LHCN-M2 (cell line): ENCODE data around the gene ACHE. TPM values are rescaled to one million over a fixed set of nuclear protein-coding genes. Genes with fewer than 3 reads are reported as not detected.
A peak's percentile ranks its signal among the peaks of the same experiment; 100 is the strongest.
"Not testable (repeated sequence)": the region's sequence is repeated elsewhere in the genome, so short reads cannot be mapped to it uniquely, and the experiment has no call there.

Source experiments
- DNase-seq: peaks from one replicate; pipeline ENCODE4 v3.0.0-alpha.2; 2012; ENCODE audit warnings: low read depth
- total RNA-seq: library from RNA; depleted of rRNA; stranded (reverse); fragments of >200 nt; gene quantifications from 2 replicates; pipeline ENCODE4 v1.2.3, GENCODE V29; 2014; rRNA removed

Gene ACHE
- total RNA-seq, 1 experiment from 2014 or later: 0.46 TPM

DNA sequence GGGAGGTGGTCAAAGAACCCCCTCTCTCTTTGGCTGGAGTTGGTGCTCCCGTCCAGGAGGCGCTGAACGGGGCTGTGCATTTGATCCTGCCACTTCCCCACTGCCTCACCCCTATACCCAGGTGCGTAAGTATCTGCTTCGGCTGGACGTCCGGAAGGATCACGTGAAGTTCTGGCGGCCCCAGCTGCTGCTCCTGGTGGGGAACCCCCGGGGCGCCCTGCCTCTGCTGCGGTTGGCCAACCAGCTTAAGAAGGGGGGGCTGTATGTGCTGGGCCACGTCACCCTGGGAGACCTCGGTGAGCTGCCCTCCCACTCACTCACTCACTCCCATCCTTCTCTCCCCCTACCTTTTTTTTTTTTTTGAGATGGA lies 34.1 kb downstream of the ACHE start:
- DNase-seq: no peak

DNA sequence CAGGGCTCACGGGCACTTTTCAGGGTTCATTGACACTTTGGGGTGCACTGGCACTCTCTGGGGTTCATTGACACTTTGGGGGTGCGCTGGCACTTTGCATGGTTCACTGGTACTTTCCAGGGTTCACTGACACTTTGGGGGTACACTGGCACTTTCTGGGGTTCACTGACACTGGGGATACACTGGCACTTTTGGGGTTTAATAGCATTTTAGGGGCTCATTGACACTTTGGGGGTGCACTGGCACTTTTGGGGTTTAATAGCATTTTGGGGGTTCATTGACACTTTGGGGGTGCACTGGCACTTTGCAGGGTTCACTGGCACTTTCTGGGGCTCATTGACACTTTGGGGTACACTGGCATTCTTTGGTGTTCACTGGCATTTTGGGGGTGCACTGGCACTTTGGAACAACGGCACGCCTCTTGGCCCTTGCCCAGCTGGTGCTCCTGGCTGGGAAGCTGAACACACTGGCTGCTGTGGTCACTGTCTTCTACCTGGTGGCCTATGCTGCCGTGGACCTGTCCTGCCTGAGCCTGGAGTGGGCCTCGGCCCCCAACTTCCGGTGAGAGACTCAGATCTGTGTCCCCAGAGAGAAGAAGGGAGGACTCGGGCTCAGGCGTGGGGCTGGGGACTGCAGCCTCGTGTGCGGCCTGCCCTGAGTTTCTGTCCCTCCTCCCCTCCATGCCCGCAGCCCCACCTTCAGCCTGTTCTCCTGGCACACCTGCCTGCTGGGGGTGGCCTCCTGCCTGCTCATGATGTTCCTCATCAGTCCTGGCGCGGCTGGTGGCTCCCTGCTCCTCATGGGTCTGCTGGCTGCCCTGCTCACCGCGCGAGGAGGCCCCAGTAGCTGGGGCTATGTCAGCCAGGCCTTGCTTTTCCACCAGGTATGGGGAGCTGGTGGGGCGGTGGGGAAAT lies 34.7 kb downstream of the ACHE start:
- no peak for DNase-seq

DNA sequence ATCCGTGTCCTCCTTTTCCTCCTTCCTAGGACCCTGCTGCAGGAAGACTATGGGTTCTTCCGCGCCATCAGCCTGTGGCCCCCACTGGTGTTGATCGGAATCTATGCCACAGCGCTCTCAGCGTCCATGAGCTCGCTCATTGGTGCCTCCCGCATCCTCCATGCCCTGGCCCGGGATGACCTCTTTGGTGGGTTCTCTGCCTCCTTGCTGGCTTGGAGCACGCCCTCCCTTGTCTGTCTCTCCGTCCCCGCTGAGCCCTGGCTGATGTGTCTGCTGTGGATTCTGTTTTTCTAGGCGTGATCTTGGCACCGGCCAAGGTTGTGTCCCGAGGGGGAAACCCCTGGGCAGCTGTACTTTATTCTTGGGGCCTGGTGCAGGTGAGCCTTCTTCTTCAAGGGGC lies 35.8 kb downstream of the ACHE start:
- no peak for DNase-seq

DNA sequence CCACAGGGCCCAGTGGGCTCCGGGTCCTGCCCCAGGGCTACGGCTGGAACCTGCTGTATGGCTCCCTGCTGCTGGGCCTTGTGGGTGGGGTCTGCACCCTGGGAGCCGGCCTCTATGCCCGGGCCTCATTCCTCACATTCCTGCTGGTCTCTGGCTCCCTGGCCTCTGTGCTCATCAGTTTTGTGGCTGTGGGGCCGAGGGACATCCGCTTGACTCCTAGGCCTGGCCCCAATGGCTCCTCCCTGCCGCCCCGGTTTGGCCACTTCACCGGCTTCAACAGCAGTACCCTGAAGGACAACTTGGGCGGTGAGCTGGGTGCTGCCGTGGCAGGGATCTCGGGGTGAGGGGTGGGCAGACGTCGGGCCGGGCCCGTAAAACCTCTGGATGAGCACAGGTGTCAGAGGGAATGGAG lies 38.8 kb downstream of the ACHE start:
- no peak for DNase-seq

DNA sequence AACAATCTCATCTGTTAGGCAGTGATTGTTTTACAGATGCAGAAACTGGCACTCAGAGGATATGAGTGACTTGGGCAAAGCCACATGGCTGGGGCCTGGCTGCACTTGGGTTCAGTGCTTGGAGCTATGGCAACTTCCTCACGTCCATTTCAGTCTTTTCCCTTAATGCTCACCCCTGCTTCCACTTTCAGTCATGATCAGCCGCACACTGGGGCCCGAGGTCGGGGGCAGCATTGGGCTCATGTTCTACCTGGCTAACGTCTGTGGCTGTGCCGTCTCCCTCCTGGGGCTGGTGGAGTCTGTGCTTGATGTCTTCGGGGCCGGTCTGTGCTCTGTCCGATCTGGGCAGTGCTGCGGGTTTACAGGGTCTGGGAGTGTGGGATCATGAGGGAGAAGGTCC lies 40.2 kb downstream of the ACHE start:
- DNase-seq: no peak

DNA sequence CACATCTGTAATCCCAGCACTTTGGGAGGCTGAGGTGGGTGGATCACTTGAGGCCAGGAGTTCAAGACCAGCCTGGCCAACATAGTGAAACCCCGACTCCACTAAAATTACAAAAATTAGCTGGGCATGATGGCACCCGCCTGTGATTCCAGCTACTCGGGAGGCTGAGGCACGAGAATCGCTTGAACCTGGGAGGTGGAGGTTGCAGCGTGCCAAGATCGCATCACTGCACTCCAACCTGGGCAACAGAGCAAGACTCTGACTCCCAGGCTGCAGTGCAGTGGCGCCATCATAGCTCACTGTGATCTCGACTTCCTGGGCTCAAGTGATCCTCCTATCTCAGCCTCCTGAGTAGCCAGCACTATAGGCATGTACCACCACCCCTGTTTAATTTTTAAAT lies 40.8 kb downstream of the ACHE start:
- DNase-seq: not testable (repeated sequence)

DNA sequence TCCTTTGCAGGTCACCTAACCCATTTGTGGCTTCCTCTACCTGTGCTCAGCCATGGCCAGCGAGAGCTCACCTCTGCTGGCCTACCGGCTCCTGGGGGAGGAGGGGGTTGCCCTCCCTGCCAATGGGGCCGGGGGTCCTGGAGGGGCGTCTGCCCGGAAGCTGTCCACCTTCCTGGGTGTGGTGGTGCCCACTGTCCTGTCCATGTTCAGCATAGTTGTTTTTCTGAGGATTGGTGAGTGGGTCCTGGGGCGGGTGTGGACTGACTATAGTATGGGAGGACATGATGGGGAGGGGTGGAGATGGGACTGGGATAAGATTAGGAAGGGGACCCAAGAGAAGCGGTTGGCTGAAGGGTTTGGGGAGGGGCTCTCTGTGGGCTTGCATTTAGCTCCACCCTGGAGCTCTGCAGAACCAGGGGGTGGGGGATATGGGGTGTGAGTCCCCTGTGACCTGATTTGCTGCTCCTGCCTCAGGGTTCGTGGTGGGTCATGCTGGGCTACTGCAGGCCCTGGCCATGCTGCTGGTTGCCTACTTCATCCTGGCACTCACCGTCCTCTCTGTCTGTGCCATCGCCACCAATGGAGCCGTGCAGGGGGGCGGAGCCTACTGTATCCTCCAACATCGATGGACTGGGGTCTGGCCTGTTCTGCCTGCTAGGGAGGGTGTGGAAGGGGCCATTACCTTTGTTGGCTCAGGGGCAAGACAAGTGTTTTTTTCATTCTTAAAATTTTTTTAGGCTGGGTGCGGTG lies 41.4 kb downstream of the ACHE start:
- no peak for DNase-seq

DNA sequence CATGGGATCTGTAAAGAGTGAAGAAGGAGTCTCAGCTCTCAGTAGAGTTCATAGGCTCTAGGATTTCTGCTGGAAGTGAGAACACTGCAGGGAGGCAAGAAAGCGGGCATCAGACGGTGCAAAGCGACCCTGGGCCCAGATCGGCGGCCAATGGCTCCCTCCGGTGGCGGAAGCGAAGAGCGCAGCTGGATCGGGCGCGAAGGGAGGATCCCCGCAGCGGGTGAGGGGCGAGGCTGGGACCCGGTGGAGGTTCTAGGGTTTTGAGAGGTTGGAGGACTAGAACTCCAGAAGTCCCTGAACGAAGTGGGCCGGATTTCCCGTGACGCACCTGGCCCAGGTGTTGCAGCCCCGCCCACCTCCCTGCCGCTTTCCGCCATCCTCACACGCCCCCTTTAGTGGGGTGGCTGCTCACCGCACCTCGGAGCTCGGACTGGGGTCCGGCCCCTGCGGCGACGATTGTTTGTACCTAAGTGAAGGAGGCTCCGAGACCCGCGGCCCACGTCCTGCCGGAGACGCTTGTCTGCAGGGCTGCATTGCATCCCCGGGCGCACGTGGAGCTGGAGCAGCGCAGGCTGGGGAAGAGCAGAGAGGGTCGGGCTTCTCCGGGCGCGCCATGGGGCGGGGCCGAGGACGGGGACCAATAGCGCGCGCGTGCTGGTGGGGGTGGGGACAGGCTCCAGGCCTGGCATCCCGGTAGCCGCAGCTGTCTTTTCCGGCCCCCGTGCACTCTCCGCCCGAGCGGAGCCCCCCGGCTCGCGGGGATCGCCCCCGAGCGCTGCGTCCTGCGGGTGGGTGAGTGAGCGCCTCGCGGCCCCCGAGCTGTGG lies 43.4 kb downstream of the ACHE start, which contains the start of gene SLC12A9:
Gene SLC12A9 (plus strand): TSS at position 666 of the 825 bp plus-strand sequence. CDS start 1,485 bp downstream, outside the sequence.
- peak; percentile 90 for DNase-seq

DNA sequence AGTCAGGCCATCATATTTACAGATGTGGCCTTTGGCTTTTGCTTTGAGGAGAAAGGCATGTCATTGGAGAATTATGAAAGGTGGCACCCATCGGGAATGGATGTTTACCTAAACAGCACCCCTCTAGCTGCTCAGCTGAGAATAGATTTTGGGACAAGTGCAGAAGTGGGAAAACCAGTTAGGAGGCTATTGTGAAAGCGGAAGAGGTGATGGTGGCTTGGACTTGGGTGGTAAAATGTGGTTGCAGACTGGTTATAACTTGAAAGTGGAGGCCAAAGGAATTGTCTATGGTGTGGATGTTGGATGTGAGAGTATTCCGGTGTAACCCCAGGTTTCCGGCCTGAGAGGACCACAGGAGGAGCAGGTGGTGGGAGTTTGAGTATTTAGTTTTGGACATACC lies 48.3 kb downstream of the ACHE start:
- DNase-seq: no peak

DNA sequence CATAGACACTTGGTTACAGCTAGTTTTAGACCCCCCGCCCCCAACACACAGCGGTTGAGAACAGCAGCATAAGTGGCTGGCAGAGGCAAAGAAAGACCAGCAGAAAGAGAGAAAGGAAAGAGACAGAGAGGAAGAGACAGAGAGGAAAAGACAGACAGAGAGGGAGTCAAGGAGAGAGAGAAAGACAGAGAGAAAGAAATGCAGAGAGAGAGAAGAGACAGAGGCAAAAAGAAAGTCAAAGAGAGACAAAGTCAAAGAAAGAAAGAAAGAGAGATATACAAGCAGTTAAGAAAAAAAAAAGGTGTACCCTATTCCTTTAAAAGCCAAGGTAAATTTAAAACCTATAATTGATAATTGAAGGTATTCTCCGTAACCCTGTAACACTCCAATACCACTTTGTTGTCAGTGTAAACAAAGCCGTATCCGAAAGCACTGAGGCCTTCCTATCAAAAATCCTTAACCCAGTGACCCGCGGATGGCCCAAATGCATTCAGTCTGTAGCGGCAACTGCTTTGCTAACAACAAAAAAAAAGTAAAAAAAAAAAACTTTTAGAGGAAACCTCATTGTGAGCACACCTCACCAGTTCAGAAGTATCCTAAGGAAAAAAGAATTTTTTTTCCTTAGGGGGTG lies 55.1 kb downstream of the ACHE start:
- no peak for DNase-seq

Other genes with a start within 250 kb of the ACHE start
- not detected in 2 replicates for gene ACTL6B, start 239.4 kb downstream of the ACHE start, total RNA-seq
- 176 and 205 TPM in 2 replicates for gene GNB2, start 222.1 kb downstream of the ACHE start, total RNA-seq
- 23.3 and 28.0 TPM in 2 replicates for gene GIGYF1, start 201.6 kb downstream of the ACHE start, total RNA-seq
- 66.3 and 68.8 TPM in 2 replicates for gene POP7, start 189.8 kb downstream of the ACHE start, total RNA-seq
- 0.11 TPM in 1 of 2 replicates, not detected in the other for gene EPO, start 175.4 kb downstream of the ACHE start, total RNA-seq
- not detected in 2 replicates for gene ZAN, start 162.3 kb downstream of the ACHE start, total RNA-seq
- gene EPHB4, start 68.4 kb downstream of the ACHE start, total RNA-seq: 84.2 and 92.0 TPM in 2 replicates
- gene SLC12A9, start 43.2 kb downstream of the ACHE start, total RNA-seq: 23.0 and 30.1 TPM in 2 replicates
- 224 and 232 TPM in 2 replicates for gene TRIP6, start 28.5 kb downstream of the ACHE start, total RNA-seq
- 105 and 121 TPM in 2 replicates for gene SRRT, start 20.8 kb downstream of the ACHE start, total RNA-seq
- 6.7 and 7.6 TPM in 2 replicates for gene UFSP1, start 6.2 kb downstream of the ACHE start, total RNA-seq
- not detected in 2 replicates for gene MUC3A, start 53.6 kb upstream of the ACHE start, total RNA-seq
- gene MUC12, start 73.7 kb upstream of the ACHE start, total RNA-seq: 2.1 and 2.8 TPM in 2 replicates
- not detected in 2 replicates for gene MUC17, start 124.2 kb upstream of the ACHE start, total RNA-seq
- 14.5 and 16.2 TPM in 2 replicates for gene TRIM56, start 189.6 kb upstream of the ACHE start, total RNA-seq
- gene SERPINE1, start 231.2 kb upstream of the ACHE start, total RNA-seq: 1,980 and 3,258 TPM in 2 replicates